GM23338 (cell line): ENCODE results near the gene NVL. TPM values are rescaled to one million over a fixed set of nuclear protein-coding genes. Genes with fewer than 3 reads are reported as not detected.
"Not testable (repeated sequence)": the region's sequence is repeated elsewhere in the genome, so short reads cannot be mapped to it uniquely, and the experiment has no call there.

ENCODE experiments used
- ATAC-seq: fragments of 200-7000 bp; cut with Tn5 transposase; 3 replicates; pipeline ENCODE4 v1.9.1; 2020
- DNase-seq: peaks from one replicate; pipeline ENCODE4 v3.0.0-alpha.2; 2015; ENCODE audit warnings: low spot score
- H2AFZ ChIP-seq: fragments of 200-600 bp; sonication (generic); 2 replicates; pipeline ENCODE4 v1.8.0; 2016; ENCODE audit warnings: antibody characterized with exemption, mild to moderate bottlenecking, moderate library complexity
- H3F3A ChIP-seq: fragments of 200-600 bp; sonication (generic); replicated peaks from 2 replicates; pipeline ENCODE4 v1.8.0; 2017; ENCODE audit warnings: antibody characterized with exemption, mixed run types, low read depth
- H3K27ac ChIP-seq: fragments of 200-600 bp; sonication (generic); 2 replicates; pipeline ENCODE4 v1.6.1; 2016; ENCODE audit warnings: low read depth
- H3K27me3 ChIP-seq: fragments of 200-600 bp; sonication (generic); 2 replicates; pipeline ENCODE4 v1.8.0; 2016; ENCODE audit warnings: mild to moderate bottlenecking, mixed run types, moderate library complexity; ENCODE audit not compliant: insufficient read depth
- H3K36me3 ChIP-seq: fragments of 200-600 bp; sonication (generic); 2 replicates; pipeline ENCODE4 v1.8.0; 2016; ENCODE audit warnings: mild to moderate bottlenecking; ENCODE audit not compliant: insufficient read depth
- H3K4me1 ChIP-seq: fragments of 200-600 bp; sonication (generic); 2 replicates; pipeline ENCODE4 v1.8.0; 2016; ENCODE audit warnings: mild to moderate bottlenecking, moderate library complexity; ENCODE audit not compliant: insufficient read depth
- H3K4me2 ChIP-seq: fragments of 200-600 bp; sonication (generic); 2 replicates; pipeline ENCODE4 v1.7.1; 2017; ENCODE audit warnings: mixed run types
- H3K4me3 ChIP-seq: fragments of 200-600 bp; sonication (generic); 2 replicates; pipeline ENCODE4 v1.6.1; 2016; ENCODE audit warnings: mixed run types
- H3K79me2 ChIP-seq: fragments of 200-600 bp; sonication (generic); replicated peaks from 2 replicates; pipeline ENCODE4 v1.8.0; 2017; ENCODE audit warnings: mild to moderate bottlenecking; ENCODE audit not compliant: insufficient read depth
- H3K9me2 ChIP-seq: fragments of 200-600 bp; sonication (generic); 2 replicates; pipeline ENCODE4 v1.8.0; 2017; ENCODE audit not compliant: insufficient read depth
- H4K20me1 ChIP-seq: fragments of 200-600 bp; sonication (generic); replicated peaks from 2 replicates; pipeline ENCODE4 v1.8.0; 2017; ENCODE audit warnings: mild to moderate bottlenecking; ENCODE audit not compliant: insufficient read depth
- H3K27ac Mint-ChIP-seq: 2 replicates; pipeline ENCODE4 v1.8.0; 2020; ENCODE audit warnings: inconsistent platforms, mild to moderate bottlenecking, moderate library complexity, mixed read lengths
- H3K27me3 Mint-ChIP-seq: 3 replicates; pipeline ENCODE4 v1.8.0; 2022; ENCODE audit warnings: low read depth, mild to moderate bottlenecking, moderate library complexity, mixed read lengths, inconsistent platforms; ENCODE audit not compliant: insufficient read depth, poor library complexity
- H3K36me3 Mint-ChIP-seq: 3 replicates; pipeline ENCODE4 v1.8.0; 2021; ENCODE audit warnings: low read depth, mild to moderate bottlenecking, inconsistent platforms, moderate library complexity, mixed read lengths
- H3K4me1 Mint-ChIP-seq: 3 replicates; pipeline ENCODE4 v1.8.0; 2020; ENCODE audit warnings: mild to moderate bottlenecking, inconsistent platforms, mixed read lengths
- H3K4me3 Mint-ChIP-seq: 3 replicates; pipeline ENCODE4 v1.8.0; 2021; ENCODE audit warnings: moderate library complexity, mild to moderate bottlenecking, inconsistent platforms, mixed read lengths
- H3K9me3 Mint-ChIP-seq: 3 replicates; pipeline ENCODE4 v1.8.0; 2020; ENCODE audit warnings: moderate library complexity, mild to moderate bottlenecking, inconsistent platforms, mixed read lengths
- CREB1 ChIP-seq: fragments of 250-450 bp; sonication (Bioruptor Pico); IDR thresholded peaks from 2 replicates; pipeline ENCODE4 v1.5.0; 2020; ENCODE audit warnings: low read depth, mild to moderate bottlenecking, moderate library complexity
- EZH2 ChIP-seq: fragments of 200-600 bp; sonication (generic); IDR thresholded peaks from one replicate; pipeline ENCODE4 v1.8.0; 2017; ENCODE audit warnings: antibody characterized with exemption, mild to moderate bottlenecking, low read depth; ENCODE audit not compliant: unreplicated experiment
- JUNB ChIP-seq: IDR thresholded peaks from one replicate; pipeline ENCODE4 v1.6.1; 2016; ENCODE audit warnings: antibody characterized with exemption; ENCODE audit not compliant: unreplicated experiment
- NANOG ChIP-seq: IDR thresholded peaks from 2 replicates; pipeline ENCODE4 v1.6.1; 2016; ENCODE audit warnings: antibody characterized with exemption, borderline replicate concordance
- POLR2AphosphoS5 ChIP-seq: IDR thresholded peaks from 2 replicates; pipeline ENCODE4 v1.6.1; 2016; ENCODE audit warnings: antibody characterized with exemption, low read depth
- REST ChIP-seq: IDR thresholded peaks from one replicate; pipeline ENCODE4 v1.6.1; 2018; ENCODE audit warnings: antibody characterized with exemption; ENCODE audit not compliant: unreplicated experiment
- STAT1 ChIP-seq: IDR thresholded peaks from one replicate; pipeline ENCODE4 v1.6.1; 2016; ENCODE audit warnings: antibody characterized with exemption; ENCODE audit not compliant: unreplicated experiment
- ZNF114 ChIP-seq: fragments of 250-450 bp; sonication (Bioruptor Pico); IDR thresholded peaks from 2 replicates; pipeline ENCODE4 v1.5.0; 2020; ENCODE audit warnings: mild to moderate bottlenecking, moderate library complexity
- polyA plus RNA-seq: library from polyadenylated mRNA; unstranded; fragments of >200 nt; fragmentation: Nextera tagmentation; extraction: Ambion mirVana; gene quantifications from 2 replicates; pipeline ENCODE4 v1.2.1, GENCODE V29; 2016
- total RNA-seq: library from RNA; depleted of rRNA; stranded (reverse); fragments of >200 nt; shearing (Covaris generic); gene quantifications from 2 replicates; pipeline ENCODE4 v1.2.3, GENCODE V29; 2014

Gene NVL
- total and polyA plus RNA-seq, 2 experiments from 2014 or later = 44.4 to 71.7 TPM

DNA sequence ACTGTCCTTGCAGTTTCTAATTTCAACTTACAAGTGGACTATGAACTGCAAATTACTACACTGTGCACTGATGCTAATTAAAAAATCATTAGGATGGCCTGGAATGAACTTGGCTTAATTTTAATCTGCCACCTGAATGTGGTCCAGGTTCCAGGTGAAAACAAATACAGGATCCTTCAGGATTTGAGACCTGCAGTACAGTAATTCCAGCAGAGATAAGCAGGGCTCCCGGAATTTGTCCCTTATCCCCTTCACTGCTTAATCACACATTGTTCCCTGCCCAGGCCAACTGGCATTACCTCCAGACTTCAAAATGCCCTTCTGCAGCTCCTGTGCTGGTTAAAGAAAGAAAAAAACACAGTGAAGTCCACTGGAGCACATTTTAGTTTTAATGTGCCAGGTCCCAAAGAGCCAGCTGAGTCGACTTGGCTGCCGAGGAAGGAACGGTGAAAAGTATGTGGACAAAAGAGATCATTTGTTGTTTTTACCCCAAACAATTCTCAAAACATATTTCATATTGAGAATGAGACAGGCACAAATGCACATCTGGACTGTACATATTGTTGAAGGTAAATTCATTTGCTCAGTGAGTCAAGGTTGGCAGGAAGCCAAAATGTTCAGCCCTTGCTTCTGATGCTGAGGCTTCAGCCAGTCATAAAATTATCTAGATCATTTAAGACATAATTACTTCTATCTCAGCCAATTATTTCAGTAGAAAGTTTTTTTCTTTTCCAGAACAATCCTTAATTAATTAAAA is 118.6 kb downstream of the NVL start:
- Histone ChIP-seq H3K4me3 (no peak overlapping the region), H2AFZ (no peak overlapping the region), H3K27me3 (no peaks in the 10 kb centered on the region), H3K4me2 (no peak overlapping the region), H3K27ac (no peak overlapping the region), H3K79me2 (no peaks in the 10 kb centered on the region), H3K36me3 (no peaks in the 10 kb centered on the region), H3F3A (0 out of 2 replicates have a peak, but pooled peaks cover 2% of the 10 kb centered on the region), H3K9me2 (no peaks in the 10 kb centered on the region), H3K4me1 (peaks cover 13% of the 10 kb centered on the region), H4K20me1 (no peaks in the 10 kb centered on the region)
- Mint-ChIP-seq H3K4me1 (peaks cover 21% of the 10 kb centered on the region), H3K27ac (peak overlapping the region; percentile 62; the same call in 1 of the 2 replicates), H3K4me3 (no peak overlapping the region), H3K27me3 (peaks cover 13% of the 10 kb centered on the region), H3K36me3 (no peaks in the 10 kb centered on the region), H3K9me3 (no peaks in the 10 kb centered on the region)
- DNase-seq = no peak
- TF ChIP-seq REST (no peak), JUNB (no peak), NANOG (no peak), STAT1 (no peak)
- no peak for ATAC-seq

- ATAC-seq, H3K4me3 Mint-ChIP-seq: not testable (repeated sequence)
These were observed 123.9 kb downstream of the NVL start for GRCh38 chr1:224205931-224206538.

DNA sequence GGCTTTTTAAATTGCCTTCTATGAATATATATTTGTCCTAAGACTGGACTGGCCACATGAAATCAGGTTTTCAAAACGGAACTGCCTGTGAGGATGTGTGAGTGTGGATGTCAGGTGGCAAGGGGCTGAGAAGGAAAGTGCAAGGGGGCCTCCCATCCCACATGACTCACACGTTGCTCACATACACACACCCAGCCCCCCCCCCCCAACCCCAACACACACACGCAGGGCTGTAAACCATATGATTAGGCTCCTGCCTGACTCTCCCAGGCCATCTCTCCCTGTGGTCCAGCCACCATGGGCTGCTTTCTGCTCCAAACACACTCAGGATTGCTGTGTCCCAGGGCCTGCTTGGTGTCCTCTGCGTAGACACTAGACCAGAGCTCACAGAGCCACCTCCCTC is 124.5 kb downstream of the NVL start:
- Histone ChIP-seq H3K27me3 (no peaks in the 10 kb centered on the region), H3K4me1 (peaks cover 19% of the 10 kb centered on the region), H3K4me3 (no peak overlapping the region), H4K20me1 (no peaks in the 10 kb centered on the region), H3K27ac (no peak overlapping the region), H3K79me2 (no peaks in the 10 kb centered on the region), H3K36me3 (no peaks in the 10 kb centered on the region), H2AFZ (no peak overlapping the region), H3K9me2 (no peaks in the 10 kb centered on the region), H3F3A (no peaks in the 10 kb centered on the region), H3K4me2 (no peak overlapping the region)
- H3K4me1 Mint-ChIP-seq = peaks cover 26% of the 10 kb centered on the region
- H3K4me3 Mint-ChIP-seq = no peak overlapping the region
- no peak for DNase-seq
- H3K27ac Mint-ChIP-seq = no peak overlapping the region
- peaks cover 11% of the 10 kb centered on the region for H3K27me3 Mint-ChIP-seq
- no peaks in the 10 kb centered on the region; the same call in 2 of the 3 replicates for H3K36me3 Mint-ChIP-seq
- no peaks in the 10 kb centered on the region for H3K9me3 Mint-ChIP-seq
- TF ChIP-seq EZH2 (no peak), ZNF114 (CRISPR knock-in tag) (no peak), POLR2AphosphoS5 (no peak), CREB1 (CRISPR knock-in tag) (no peak)
- ATAC-seq = no peak

More at GRCh38 chr1:224205931-224206538, 123.9 kb downstream of the NVL start:
- not testable (repeated sequence) for H3K27me3 ChIP-seq, H3K27ac Mint-ChIP-seq, H3K4me3 ChIP-seq, H3F3A ChIP-seq, H3K36me3 ChIP-seq, H3K36me3 Mint-ChIP-seq, DNase-seq, H3K79me2 ChIP-seq, H3K9me3 Mint-ChIP-seq, H3K9me2 ChIP-seq, H3K27ac ChIP-seq, H2AFZ ChIP-seq, H3K4me2 ChIP-seq, H4K20me1 ChIP-seq
- peaks cover 26% of the 10 kb centered on the region for H3K4me1 Mint-ChIP-seq
- H3K27me3 Mint-ChIP-seq = peaks cover 11% of the 10 kb centered on the region
- H3K4me1 ChIP-seq = peaks cover 19% of the 10 kb centered on the region
